C4-2B (cell line): ENCODE data around the gene TBC1D9.

Experiments
- ZFX ChIP-seq: fragments of 450-650 bp; IDR thresholded peaks from 2 replicates; pipeline ENCODE4 v1.6.1; 2017
- TF ChIP-seq, protein P1 (sequence below): fragments of 450-650 bp; conservative IDR thresholded peaks from 2 replicates; pipeline ENCODE4 v1.5.1; 2017; ENCODE audit warnings: mild to moderate bottlenecking

GRCh38 chr4:140617499-140618248, 138.5 kb downstream of the TBC1D9 start:
- TF ChIP-seq, protein P1, sequence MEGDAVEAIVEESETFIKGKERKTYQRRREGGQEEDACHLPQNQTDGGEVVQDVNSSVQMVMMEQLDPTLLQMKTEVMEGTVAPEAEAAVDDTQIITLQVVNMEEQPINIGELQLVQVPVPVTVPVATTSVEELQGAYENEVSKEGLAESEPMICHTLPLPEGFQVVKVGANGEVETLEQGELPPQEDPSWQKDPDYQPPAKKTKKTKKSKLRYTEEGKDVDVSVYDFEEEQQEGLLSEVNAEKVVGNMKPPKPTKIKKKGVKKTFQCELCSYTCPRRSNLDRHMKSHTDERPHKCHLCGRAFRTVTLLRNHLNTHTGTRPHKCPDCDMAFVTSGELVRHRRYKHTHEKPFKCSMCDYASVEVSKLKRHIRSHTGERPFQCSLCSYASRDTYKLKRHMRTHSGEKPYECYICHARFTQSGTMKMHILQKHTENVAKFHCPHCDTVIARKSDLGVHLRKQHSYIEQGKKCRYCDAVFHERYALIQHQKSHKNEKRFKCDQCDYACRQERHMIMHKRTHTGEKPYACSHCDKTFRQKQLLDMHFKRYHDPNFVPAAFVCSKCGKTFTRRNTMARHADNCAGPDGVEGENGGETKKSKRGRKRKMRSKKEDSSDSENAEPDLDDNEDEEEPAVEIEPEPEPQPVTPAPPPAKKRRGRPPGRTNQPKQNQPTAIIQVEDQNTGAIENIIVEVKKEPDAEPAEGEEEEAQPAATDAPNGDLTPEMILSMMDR = no peak
- TF ChIP-seq ZFX = no peak
